Measurements from ENCODE around the gene ELFN2.

DNA sequence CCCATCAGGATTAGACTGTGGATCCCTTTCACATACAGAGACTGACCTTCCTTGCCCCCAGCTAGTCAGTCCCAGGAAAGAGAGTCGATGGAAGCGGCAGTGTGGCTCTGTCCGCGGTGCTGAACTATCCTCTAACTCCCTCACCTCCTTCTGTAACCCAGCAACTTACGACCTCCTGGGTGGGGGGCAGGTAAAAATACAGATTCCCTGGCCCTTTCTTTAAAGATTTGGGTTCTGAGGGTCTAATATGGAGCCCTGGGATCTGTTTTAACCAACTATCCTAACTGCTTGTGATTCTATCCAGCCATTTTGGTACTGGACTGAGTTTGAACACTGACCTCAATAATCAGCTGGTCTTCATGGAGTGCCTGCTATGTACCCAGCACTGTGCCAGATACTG, 35.7 kb upstream of the ELFN2 start:
- no peak for TF ChIP-seq CTCF (IDR thresholded peaks at IDR 0.05; ENCODE audit: low read depth, low read length, poor library complexity, severe bottlenecking)
- no peak for TF ChIP-seq EZH2phosphoT487 (IDR thresholded peaks at IDR 0.05; ENCODE audit: borderline replicate concordance, low read length)

Measured in DOHH2 (cell line).